HG03039 (cell line): Measurements from ENCODE around the gene CLTCL1.
"Not testable (repeated sequence)": the region's sequence is repeated elsewhere in the genome, so short reads cannot be mapped to it uniquely, and the experiment has no call there.

Source experiments
- ATAC-seq: cut with Tn5 transposase; IDR thresholded peaks from one replicate; pipeline ENCODE4 v1.9.1; 2021; ENCODE audit warnings: mild to moderate bottlenecking, moderate library complexity; ENCODE audit not compliant: unreplicated experiment

The CLTCL1 gene

DNA sequence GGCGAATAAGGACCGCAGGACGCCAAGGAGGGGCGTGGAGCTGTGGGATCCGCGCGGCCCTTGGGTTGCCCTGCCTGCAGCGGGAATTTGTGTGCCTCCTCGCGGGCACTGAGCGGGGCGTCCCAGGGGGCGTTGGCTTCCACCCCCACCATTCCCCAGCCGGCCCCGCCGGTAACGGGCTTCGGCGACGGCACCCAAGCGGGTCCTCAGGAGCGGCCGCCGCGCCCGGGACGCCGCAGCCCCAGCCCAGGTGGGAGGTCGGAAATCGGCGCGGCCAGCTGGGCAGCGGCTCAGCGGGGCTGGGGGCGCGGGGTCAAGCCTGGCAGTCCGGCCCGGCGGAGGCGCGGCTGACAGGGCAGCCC is 320 bp downstream of the CLTCL1 start:
- peak; percentile 10 for ATAC-seq

DNA sequence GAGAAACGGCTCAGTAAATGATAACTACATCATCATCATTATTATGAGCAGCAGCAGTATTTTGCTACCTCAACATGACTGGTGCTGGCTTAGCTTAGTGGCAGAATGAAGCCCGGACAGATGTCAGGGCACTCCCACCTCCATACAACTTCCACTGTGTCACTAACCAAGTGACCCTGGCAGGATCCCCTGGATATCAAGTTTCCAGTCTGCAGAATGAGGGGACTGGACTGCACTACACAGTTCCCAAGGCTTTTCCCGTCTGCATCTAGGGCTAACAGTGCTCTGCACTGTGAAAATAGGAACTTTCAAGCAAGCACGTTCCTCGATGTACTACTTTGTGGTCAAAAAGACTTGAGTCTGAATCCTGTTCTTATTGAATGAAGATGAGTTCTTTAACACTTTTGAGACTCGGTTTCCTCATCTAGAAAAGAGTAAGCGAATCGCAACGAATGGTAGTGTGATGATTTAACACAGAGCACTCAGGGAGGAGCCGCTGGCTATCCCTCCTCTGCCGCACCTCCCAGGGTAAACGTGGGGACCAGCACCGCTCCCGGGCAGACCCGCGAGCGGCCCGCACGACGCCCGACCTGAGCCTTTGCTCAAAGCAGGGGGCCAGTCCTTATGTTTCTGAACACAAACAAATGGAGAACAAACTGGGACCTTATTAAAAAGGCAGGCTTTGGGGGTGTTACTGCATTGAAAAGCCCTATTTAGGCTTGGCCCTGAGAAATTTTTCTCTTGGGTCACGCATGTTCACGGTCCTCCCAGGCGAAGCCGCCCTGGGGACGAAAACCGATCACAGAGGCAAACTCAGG is 910 bp downstream of the CLTCL1 start:
- ATAC-seq: no peak

DNA sequence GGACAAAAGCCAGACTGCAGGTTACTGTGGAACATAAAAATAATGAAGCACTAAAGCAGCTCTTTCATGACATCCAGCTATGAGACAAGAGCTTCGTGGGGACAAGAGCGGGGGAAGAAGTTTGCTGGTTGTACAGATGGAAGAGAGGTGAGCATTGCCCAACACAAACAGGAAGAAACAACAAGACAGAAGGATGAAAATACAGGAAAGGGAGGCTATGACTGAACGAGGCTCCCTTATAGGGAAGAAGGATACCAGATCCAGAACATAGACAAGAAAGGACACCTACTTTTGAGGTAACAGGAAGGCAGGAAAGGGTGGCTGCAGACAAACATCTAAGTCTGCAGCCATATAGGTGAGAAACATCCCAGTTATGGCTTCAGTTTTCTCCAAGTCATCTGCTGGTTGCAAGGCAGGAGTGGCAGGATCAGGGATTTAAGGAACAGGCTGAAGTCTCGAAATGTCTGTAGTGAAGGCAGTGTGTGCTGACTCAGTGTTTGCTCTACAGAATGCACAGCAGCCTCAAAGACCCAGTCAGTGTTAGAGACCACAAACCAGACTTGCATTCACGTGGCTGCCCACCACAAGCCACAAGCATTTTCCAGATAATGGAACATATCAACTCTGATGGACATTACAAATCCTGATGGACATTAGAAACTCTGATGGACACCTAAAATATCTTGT is 1.9 kb downstream of the CLTCL1 start:
- ATAC-seq: no peak

DNA sequence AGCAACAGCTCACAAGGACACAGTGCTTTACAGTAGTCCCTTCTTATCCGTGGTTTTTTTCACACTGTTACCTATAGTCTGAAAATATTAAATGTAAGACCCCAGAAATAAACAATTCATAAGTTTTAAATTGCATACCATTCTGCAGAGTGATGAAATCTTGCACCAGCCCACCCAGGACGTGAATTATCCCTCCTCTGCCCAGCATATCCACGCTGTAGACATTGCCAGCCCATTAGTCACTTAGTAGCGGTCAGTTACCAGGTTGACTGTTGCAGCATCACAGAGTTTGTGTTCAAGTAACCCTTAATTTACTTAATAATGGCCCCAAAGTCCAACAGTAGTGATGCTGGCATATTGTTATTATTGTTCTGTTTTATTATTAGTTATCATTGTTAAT is 3.6 kb downstream of the CLTCL1 start:
- no peak for ATAC-seq

DNA sequence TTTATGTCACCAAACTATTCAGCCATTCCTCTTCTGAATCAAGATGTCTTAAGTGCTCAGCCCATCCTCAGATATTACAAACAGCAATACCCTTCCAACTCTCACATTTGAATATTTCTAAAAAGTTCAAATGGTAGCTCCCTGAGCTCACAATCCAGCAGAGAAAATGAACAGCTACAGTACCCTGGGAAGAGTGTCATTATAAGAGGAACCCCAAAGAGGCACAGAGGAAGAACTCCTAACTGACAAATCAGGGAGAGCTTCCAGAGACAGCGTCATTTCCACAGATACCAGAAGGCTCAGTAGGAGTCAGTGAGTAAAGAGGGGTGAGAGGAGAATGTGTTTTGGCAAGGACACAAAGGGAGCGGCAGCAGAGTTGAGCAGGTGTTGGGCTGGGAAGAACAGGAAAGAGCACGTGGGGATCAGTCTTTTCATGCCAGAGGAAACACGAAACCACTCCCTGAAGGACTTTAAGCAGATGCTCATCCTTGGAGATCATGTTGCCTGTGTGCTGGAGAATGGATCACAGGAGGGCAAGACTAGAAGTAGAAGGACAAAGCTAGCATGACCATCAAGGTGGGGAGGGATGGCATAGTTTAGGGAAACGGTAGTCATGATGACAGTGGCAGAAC is 4.3 kb downstream of the CLTCL1 start:
- ATAC-seq: no peak

DNA sequence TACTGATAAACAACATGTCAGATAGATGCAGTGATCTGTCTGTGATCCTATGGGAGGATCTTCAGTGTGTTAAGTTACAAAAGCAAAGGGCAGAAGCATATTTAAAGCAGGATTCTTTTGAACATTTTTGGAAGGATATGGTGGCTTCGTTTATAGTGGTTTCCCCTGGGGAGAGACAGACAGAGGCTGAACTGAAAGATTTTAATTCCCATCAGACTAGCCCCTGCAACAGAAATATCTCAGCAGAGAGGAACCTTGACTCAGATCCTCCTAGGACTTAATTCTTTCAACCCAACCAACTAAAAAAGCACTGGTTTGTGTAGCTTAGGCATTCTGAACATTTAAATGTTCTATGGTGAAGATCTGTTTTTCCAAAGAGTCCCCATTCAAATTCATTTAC is 5.7 kb downstream of the CLTCL1 start:
- no peak for ATAC-seq

DNA sequence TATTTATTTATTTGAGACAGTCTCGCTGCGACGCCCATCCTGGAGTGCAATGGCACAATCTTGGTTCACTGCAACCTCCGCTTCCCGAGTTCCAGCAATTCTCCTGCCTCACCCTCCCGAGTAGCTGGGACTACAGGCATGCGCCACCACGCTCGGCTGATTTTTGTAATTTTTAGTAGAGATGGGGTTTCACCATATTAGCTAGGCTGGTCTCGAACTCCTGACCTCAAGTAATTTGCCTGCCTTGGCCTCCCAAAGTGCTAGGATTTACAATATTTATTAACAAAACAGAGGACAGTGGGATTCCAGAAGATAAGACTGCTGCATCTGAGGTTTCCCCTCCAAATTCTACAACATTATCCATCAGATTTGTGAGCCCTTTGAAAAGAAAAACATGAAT is 12.4 kb downstream of the CLTCL1 start:
- ATAC-seq: not testable (repeated sequence)

DNA sequence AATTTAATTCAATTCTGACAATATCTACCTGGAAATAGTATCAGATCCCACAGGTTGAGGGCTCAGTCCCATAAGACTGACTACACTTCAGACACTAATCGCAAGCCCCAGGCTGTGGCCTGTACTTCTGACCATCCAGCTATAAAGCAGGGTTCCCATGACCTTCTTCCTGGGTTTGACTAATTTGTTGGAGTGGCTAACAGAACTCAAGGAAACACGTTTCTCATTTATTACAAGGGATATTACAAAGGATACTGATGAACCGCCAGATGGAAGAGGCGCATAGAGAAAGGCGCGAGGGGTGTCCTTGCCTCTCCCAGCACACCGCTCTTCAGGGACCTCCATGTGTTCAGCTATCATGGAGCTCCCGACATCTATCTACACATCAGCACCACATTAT is 13.7 kb downstream of the CLTCL1 start:
- no peak for ATAC-seq

DNA sequence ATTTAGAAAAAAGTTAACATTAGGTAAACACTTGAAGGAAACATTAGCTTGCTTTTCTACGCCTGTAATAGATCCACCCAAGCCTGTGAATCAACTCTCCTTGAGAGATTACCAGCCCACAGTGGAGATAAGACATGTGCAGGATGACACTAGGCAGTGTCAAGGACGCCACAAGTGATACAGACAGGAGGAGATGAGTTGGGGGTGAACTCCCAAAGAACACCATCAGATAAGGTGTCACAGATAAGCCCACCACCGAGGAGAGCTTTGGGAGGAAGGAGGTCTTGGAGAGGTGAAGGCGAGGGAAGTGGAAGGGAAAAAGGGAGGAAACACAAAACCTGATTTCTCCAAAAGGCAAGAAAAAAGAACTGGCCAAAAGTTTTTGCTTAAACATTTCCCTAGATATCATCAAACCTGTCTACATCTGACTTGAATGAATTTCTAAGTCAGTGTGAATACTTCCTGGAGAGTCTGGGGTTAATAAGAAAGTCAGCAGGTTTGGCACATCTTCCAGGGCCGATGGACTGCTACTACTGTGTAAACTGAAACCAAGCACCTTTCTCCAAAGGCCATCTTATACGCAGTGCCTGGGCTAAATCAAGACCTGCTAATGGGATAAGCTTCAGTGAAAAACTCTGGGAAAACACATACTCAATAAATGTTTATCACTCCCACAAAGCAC is 15.5 kb downstream of the CLTCL1 start:
- no peak for ATAC-seq

DNA sequence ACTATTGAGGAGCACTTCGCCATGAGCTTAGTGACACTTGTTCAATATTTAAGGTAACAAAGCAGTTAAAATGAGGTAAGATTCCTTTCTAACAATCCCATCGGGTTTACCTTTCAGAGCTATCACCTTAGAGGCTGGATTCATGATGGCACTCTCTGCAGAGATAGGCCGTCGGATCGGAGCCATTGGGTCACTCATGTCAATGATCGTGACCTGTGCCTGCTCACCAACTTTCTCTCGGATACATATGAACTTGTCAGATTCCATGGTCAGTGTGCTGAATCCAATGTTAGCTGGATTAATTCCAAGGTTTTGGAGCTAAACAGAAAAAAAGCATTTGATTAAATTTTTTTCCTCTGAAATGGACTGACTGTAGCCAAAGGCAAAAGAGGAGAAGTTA is 16.0 kb downstream of the CLTCL1 start:
- ATAC-seq: no peak

DNA sequence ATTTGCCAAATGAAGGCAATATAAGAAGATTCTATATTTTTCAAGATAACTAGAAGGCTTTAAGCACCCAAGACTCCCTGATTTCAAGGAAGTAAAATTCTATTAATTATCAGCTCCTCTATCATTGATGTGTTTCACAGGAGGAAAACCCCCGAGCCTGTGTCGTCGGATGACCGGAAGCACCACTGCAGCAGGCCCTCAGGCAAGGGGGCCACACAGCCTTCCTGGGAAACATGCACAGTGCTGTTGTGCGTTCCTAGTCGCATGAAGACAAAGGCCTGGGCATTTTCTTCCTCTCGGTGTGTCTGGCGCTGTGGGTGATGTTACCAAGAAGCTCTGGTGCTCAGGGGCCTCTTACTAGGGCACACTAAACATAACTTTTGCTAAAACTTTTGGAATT is 16.4 kb downstream of the CLTCL1 start:
- ATAC-seq: no peak

DNA sequence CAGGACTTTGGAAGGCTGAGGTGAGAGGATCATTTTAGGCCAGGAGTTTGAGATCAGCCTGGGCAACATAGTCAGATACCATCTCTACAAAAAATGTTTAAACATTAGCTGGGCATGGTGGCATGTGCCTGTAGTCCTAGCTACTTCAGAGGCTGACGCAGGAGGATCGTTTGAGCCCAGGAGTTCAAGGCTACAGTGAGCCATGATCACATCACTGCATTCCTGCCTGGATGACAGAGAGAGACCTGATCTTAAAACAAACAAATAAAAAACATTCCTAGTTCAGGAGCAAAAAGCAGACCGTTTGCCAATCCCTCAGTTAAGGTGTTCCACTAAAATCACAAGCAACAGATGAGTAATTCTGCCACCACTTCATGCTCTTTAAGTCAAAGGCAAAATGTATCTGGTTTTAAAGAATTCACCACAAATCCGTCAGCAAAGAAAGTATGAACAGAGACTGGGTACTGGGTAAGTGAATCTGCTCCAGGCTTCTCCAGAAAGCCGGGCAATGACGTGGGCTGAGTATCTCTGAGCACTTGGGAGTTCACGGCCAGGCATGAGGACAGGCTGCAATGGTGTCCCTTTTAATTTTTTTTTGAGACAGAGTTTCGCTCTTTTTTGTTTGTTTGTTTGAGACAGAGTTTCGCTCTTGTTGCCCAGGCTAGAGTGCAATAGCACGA is 19.5 kb downstream of the CLTCL1 start:
- ATAC-seq: no peak

DNA sequence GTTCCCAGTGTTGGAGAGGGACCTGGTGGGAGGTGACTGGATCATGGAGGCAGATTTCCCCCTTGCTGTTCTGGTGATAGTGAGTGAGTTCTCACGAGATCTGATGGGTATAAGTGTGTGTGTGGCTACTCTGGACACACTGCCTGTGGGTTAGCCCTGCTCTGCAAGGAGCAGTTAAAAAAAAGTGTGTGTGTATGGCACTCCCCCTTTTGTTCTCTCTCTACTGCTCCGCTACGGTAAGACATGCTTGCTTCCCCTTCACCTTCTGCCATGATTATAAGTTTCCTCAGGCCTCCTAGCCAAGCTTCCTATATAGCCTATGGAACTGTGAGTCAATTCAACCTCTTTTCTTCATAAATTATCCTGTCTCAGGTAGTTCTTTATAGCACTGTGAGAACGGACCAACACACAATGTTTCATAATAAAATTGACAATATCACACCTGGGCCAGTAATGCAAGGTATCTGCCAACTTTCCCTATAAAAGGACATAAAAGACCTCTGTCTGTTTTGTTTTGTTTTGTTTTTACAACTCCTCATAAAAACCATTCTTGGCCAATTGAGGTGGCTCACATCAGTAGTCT is 20.2 kb downstream of the CLTCL1 start:
- ATAC-seq: no peak

DNA sequence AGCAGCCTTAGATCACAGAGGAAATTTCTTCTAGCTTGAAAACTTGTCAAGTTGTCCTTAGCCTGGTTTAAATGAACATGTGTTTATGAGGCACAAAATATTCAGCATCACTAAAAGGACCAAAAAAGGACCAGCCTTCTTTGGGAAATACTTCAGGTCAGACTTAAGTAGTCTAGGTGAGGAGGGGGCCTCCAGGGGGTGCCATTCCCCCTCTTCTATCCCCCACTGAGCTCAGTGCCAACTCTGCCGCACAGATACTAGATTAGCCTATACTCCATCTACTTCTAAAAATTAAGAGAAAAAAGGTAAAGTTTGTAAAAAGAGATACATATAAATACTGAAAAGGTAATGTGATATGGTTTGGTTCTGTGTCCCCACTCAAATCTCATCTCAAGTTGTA is 20.6 kb downstream of the CLTCL1 start:
- ATAC-seq: no peak

DNA sequence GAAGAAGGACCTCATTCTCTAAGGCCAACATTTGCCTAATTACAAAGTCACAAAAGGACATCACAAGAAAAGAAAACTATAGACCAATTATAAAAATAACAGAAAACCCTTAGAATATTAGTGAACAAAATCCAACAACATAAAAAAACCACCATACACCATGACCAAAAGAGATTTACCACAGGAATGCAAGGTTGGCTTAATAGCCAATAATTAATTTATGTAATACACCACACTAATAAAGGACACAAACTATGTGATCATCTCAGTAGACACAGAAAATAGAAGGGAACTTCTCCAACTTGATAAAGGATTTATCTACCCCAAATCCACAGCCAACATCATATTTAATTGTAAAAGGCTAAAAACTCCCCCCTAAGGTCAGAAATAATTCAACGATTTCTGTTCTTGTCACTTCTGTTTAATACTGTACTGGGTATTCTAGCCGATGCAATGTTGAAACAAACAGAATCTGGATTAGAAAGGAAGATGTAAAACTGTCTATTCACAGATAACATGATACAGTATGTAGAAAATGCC is 24.9 kb downstream of the CLTCL1 start:
- ATAC-seq: no peak

DNA sequence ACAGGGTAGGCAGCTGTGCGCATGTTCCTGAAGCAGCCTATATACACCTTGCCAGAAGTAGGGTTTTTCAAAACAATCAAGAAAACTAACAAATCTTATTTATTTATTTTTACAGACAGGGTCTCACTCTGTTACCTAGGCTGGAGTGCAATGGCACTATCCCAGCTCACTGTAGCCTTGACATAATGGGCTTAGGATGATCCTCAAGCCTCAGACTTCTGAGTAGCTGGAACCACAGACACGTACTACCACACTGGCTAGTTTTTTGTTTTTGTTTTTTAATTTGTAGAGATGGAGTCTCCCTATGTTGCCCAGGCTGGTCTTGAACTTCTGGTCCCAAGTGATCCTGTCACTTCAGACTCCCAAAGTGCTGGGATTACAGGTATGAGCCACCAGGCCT is 25.7 kb downstream of the CLTCL1 start:
- ATAC-seq: no peak

DNA sequence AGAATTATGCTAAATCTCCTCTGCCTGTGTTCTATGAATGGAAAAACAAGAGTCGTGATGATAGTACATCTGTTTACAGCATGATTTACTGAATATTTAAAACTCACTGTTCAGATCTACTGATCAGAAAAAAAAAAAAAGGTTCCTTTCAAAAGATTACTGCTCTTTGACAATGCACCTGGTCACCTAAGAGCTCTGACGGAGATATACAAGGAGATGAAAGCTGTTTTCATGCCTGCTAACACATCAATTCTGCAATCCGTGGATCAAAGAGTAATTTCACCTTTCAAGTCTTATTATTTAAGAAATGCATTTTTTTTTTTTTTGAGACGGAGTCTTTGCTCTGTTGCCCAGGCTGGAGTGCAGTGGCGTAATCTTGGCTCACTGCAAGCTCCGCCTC is 30.7 kb downstream of the CLTCL1 start:
- no peak for ATAC-seq

DNA sequence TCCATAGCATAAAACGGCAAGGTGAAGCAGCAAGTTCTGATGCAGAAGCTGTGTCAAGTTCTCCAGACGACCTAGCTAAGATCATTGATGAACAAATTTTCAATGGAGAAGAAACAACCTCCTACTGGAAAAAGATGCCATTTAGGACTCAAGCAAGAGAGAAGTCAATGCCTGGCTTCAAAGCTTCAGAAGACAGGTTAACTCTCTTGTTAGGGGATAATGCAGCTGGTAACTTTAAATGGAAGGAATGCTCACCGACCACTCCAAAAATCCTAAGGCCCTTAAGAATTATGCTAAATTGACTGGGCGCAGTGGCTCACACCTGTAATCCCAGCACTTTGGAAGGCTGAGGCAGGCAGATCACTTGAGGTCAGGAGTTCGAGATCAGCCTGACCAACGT is 31.3 kb downstream of the CLTCL1 start:
- ATAC-seq: no peak

DNA sequence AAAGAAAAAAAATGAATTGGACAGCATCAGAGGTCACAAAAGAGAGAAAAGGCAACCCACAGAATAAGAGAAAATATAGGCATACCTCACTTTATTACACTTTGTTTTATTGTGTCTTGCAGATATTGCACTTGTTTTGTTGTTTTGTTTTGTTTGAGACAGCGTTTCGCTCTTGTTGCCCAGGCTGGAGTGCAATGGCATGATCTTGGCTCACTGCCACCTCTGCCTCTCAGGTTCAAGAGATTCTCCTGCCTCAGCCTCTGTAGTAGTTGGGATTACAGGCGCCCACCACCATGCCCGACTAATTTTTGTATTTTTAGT is 32.6 kb downstream of the CLTCL1 start:
- not testable (repeated sequence) for ATAC-seq

DNA sequence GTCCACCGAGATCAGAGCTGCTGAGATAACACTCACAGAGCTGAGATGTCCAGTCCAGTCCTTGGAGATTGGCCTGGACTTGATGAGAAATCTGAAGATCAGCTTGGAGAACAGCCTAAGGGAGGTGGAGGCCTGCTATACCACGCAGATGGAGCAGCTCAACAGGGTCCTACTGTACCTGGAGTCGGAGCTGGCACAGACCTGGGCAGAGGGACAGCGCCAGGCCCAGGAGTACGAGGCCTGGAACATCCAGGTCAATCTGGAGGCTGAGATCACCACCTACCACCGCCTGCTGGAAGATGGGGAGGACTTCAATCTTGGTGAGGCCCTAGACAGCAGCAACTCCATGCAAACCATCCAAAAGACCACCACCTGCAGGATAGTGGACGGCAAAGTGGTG is 33.1 kb downstream of the CLTCL1 start:
- ATAC-seq: no peak

DNA sequence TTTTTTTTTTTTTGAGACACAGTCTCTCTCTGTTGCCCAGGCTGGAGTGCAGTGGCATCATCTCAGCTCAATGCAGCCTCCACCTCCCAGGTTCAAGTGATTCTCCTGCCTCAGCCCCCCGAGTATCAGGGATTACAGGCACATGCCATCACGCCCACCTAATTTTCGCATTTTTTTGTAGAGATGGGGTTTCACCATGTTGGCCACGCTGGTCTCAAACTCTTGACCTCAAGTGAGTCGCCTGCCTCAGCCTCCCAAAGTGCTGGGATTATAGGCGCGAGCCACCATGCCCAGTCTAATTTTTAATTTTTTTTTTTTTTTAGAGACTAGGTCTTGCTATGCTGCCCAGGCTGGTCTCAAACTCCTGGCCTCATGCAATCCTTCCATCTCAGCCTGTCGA is 35.2 kb downstream of the CLTCL1 start:
- ATAC-seq: not testable (repeated sequence)
